TTC549 (cell line): ENCODE data around the gene TBC1D2B.

ENCODE experiments used
- FAIRE-seq: peaks from 2 replicates; lab custom pipeline; 2012; peaks lifted over from hg19 to GRCh38; lab: Jason Lieb, UNC

Gene TBC1D2B

DNA sequence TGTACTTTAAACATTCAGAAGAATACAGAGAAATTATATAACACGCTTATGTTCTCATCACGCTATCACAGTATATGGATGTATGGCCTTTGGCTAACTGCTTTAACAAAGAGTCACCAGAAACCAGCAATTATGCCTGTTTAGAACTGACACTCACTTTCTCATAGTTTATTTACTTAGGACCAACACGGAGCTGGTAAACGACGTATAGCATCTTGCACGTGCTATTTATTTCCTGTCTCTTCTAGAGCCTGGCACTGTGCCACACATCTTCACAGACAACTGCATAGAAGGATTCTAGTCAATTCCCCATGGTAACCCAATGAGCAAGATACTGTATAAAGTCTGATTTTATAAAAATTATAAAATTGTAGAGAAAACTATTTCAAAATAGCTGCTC is 43.6 kb downstream of the TBC1D2B start:
- FAIRE-seq = no peak

GRCh38 chr15:78032671-78033070 is 44.8 kb downstream of the TBC1D2B start:
- no peak for FAIRE-seq

- no peak for FAIRE-seq
Measured at GRCh38 chr15:78024883-78025282, 52.6 kb downstream of the TBC1D2B start.

DNA sequence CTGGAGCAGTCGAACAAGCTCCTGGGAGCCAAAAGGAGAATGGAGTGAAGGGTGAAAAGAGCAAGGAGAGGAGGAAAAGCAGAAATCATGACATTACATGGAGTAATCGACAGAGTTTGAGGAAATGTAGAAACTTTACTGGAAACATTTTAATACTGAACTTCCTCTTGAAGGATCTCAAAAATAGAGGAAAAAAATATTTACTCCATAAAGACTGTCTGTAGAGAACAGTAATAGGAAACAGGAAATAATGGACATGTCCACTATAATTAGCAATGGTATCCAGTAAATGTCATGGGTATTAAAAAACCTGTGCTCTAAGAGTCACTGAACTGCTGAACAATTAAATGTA is 53.0 kb downstream of the TBC1D2B start:
- no peak for FAIRE-seq

DNA sequence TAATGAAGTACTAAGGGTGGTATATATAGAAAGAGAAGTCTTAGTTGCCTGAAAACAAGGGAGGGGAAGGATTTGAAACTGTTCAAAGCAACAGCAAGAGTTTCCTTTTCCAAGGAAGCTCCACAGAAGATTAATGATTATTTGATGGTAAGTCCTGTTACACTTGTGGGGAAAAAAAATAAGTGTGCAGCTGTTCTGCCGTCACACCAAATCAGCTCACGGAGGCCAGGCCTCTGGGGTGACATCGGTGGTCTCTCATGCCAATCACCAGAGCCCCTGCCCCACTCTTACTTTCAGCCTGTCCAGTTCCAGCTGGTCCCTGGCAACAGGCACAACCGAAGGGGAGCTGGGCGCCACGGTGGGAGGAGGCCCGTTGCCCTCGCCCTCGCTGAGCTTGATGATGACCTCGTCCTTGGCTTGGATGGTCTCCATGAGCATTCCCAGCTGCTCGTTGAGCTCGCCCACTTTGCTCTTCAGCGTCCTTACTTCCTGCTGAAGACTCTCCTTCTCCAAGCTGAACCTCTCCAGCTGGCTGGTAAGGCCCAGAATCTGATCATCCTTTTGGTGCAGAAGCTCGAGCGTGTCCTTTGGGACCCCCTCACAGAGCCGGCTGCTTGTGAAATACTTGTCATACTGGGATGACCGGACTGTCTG is 53.5 kb downstream of the TBC1D2B start:
- FAIRE-seq = no peak

GRCh38 chr15:78023081-78023665 is 54.3 kb downstream of the TBC1D2B start:
- FAIRE-seq = no peak

DNA sequence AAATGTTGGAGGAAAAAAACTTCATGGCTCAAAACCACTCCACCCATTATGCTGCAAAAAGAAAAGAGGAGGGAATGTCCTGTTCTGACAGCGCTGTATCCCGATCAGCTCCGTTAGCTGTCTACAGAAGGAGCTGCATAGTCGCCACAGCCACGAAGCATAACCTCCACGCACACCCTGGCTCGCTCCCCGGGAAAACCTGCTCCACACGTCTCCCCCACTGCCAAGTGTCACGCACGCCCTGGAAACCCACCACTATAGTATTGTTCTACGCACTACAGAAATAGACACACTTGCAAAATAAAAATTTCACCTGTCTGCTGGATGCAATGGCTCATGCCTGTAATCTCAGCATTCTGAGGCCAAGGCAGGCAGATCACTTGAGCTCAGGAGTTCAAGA is 55.8 kb downstream of the TBC1D2B start:
- no peak for FAIRE-seq

- no peak for FAIRE-seq
Measured at GRCh38 chr15:78020007-78020406, 57.5 kb downstream of the TBC1D2B start.

DNA sequence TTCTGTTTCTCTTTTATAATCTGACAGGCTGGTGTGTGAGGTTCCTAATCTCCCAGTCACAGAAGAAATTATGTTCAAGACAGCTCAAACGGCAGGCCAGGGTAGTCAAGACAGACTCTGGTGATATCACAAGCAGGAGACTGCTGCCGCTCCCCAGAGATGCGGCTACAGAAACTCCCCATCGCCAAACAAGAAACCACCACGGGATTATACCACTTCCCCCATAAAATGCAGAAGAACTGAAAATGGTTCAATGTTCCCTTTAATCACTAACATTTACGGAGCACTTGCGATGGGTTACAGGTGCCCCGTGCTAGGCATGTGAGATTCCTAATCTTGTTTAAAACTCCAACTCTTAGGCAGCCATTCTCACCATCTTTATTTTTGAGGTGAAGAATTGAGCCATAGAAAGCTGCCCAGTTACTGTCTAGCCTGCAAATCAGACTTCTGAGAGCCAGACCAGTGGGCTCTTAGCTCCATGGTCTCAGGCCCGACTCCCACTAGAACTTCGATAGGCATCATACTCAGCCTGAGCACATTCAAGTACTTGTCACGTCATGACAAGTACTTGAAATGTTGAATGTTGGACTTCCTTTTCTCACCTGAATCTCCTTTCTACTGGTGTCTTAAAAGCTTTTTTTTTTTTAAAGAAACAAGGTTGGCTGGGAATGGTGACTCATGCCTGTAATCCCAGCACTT is 58.4 kb downstream of the TBC1D2B start:
- FAIRE-seq = no peak

- FAIRE-seq = no peak
Measured at GRCh38 chr15:78018445-78018844, 59.1 kb downstream of the TBC1D2B start.

GRCh38 chr15:78016860-78017259 is 60.7 kb downstream of the TBC1D2B start:
- no peak for FAIRE-seq

GRCh38 chr15:78012643-78013077 is 64.9 kb downstream of the TBC1D2B start:
- FAIRE-seq = no peak

GRCh38 chr15:78010067-78010466 is 67.4 kb downstream of the TBC1D2B start:
- FAIRE-seq = no peak

- FAIRE-seq = no peak
Measured at GRCh38 chr15:78007964-78008886, 69.3 kb downstream of the TBC1D2B start.

DNA sequence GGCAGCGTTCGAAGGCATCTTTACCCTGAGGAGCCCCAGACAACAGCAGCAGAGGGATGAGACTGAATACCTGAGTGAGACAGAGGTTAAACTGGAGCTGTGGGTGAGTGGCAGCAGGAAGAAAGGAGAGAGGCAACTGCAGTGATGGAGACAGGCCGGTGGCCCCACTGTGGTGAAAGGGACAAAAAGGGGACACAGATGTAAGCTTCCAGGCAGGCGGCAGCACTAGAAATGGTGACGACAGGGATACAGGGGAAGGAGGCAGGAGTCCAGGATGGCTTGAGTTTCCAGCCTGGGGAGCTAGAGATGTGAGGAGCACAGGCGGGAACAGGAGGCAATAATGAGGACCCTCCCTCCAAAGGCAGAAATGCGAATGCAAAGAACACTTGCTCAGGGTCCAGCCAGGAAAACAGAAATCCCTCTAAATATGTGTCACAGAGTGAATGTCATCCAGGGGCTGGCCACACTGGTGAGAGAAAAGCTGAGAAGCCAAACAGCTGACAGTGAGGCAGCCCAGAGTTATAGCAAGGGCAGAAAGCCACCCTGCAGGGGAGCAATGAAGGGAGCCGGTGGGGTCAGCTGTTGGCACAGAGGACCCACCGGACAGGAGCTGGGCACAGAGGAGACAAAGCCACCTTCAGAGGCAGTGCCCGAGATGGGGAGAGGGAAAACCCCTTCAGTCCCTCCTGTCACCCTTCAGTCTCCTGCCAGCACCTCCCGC is 70.1 kb downstream of the TBC1D2B start:
- FAIRE-seq = no peak

GRCh38 chr15:78006567-78007205 is 70.8 kb downstream of the TBC1D2B start:
- FAIRE-seq = no peak

- no peak for FAIRE-seq
Measured at GRCh38 chr15:78004919-78005634, 72.4 kb downstream of the TBC1D2B start.

DNA sequence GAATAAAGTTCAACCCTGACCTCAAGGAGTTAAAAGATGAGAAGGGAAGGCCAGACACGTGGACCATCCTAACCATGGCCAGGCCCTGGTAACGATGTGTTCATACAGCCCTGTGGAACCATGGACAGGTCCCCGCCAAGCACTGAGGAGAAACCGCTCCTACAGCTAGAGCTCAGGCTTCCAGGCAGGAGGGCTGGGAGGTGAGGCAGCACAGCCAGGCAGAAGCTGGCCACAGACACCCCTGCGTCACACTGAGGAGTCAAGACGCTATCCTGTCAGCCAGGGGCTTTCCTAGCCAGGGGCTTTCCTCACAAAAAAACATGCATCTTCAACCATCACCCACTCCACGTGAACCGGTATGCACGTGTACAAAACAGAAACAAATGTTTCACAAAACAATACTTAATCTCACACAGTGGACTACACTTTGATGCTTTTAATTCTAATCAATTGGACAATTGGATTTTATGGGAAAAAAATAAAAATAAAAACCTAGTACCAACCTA is 73.2 kb downstream of the TBC1D2B start:
- no peak for FAIRE-seq

DNA sequence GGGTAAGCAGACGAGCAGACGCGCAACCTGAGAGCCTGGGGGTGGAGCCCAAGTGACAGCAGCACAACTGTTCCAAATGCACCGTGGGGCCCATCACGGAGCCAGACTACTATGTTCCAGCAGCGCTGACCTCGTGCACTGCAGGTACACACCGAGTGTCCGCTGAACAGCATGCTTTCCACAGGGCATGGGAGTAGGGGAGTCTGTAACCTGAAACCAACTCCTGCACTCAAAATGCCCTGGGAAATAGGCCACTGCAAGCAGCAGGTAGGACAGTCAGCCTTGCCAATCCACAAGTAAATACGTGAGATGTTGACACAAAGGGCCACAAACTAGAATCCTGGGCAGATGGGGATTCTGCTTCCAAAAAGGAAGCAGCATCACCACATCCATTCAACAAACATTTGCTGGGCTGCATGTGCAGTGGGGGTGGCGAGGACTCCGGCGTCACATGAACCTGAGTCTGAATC is 73.9 kb downstream of the TBC1D2B start:
- no peak for FAIRE-seq

DNA sequence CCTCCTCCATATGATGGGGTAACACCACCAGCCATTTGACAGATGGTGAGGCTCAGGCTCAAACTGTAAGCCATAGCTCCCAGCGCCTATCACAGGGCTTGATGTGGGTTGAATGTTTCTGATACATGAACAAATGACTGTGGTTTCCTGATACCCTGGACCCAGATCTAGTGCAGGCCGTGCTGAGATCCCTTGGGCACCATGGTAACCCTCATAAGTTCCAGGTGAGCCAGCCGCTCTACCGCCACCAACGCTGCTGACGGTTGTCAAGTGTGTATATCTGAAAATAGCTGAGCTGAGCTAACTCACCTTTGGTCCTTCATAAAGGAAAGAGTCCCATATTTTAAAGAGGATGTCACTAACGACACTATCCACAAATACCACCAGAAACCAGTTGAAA is 74.5 kb downstream of the TBC1D2B start:
- no peak for FAIRE-seq

- no peak for FAIRE-seq
Measured at GRCh38 chr15:78001656-78002055, 75.9 kb downstream of the TBC1D2B start.
